ENCODE measurements around the gene MROH7.
"Not testable (repeated sequence)": the region's sequence is repeated elsewhere in the genome, so short reads cannot be mapped to it uniquely, and the experiment has no call there.

MROH7 gene

GRCh38 chr1:54610048-54610447, 31.5 kb upstream of the MROH7 start:
- no peak for DNase-seq (ENCODE audit: low read depth)

GRCh38 chr1:54610601-54611580, 30.7 kb upstream of the MROH7 start:
- DNase-seq (ENCODE audit: low read depth): no peak

DNA sequence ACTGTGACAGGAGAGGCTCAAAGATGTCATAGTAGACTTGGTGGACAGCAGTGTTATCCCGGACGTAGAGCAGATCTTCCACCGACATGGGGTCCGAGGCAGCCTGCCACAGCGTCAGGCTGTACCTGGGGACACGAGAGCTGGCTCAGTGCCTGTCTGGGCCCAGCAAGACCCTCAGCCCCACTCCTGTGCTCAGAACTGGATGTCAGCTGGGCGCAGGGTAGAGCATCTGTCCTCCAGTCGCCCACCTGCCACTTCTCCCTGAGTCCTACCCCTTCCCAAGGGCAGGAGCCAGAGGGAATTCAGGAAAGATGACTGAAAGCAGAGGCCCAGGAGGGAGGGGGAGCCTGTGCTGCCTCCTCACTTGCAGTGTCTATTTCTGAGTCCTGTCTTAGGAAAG, 30.0 kb upstream of the MROH7 start:
- DNase-seq (ENCODE audit: low read depth): no peak

DNA sequence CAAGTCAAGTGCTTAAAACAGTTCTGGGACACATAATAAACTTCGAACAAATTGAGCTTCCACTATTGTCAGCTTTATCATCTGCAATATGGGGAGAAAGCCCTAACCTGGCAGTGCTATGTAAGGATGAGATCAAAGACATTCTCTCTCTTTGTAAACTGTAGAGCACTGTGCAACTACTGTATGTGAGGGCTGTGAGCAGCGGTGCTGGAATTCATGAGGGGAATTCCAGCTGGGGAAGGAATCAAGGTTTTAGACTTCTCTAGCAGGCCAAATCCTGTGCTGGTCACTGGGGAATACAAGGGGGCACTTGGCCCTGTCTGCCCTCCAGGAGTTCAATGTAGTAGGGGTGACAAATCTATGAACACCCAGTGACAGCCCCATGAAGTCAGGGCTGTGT, 27.6 kb upstream of the MROH7 start:
- DNase-seq (ENCODE audit: low read depth): no peak

DNA sequence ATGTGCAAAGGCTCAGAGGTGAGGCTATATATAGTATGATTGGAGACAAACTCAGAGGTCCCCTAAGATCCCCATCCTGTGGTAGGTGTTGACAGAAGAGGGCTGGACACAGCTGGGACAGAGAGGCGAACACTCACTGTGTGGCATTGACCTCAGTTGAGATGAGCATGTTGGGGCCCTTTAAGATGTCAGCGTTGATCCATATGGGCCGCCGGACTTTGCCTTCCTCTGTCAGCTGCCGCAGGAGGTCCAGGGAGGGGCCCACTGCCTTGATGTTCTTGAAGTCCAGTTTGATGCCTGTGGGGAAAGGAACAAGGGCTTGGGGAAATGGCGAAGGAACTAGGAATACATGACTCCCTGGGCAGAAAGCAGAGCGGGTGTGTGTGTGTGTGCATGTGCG, 27.0 kb upstream of the MROH7 start:
- DNase-seq (ENCODE audit: low read depth): no peak

- DNase-seq (ENCODE audit: low read depth): no peak
Measured at GRCh38 chr1:54615531-54616279, 25.9 kb upstream of the MROH7 start.

- DNase-seq (ENCODE audit: low read depth): no peak
Measured at GRCh38 chr1:54619749-54620148, 21.8 kb upstream of the MROH7 start.

DNA sequence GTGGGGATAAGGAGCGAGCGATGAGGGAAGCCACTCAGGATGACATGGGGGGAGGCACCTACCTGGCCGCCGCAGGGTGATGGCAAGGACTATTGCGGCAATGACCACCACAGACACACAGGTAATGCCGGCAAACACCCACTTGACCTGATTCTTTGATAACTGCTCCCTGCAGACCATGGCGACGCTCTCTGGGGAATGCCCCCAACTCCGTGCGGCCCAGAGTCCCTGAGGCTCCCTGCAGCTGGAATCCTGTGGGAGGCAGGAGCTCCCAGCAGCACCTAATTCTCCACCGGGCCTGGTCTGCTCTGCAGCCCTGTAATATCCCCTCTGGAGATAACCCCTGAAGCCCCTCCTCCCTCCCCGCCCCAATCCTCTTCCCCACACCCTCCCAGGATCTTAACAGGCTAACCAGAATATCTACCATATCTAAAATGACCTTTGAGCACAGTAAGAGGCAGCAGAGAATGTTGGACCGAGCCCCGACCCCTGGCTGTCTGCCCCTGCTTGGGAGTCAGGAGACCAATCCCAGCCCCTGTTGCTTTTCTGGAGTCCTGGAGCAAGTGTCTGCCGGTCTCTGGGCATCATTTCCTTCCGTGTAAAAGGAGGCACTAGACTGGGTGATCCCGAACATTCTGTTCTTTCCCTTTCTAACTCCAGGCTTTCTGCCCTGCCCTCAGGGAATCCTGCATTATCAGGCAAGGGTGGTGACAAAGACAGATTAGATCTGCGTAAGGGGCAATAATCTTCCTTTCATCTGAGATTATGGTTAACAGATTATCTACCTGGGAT, 18.2 kb upstream of the MROH7 start, which contains the start of gene FAM151A:
Gene FAM151A (minus strand): TSS at position 310 of the 792 bp plus-strand sequence. CDS start 130 bp downstream, at position 180.
- no peak for DNase-seq (ENCODE audit: low read depth)

GRCh38 chr1:54624466-54625464, 16.8 kb upstream of the MROH7 start:
- DNase-seq (ENCODE audit: low read depth): no peak

DNA sequence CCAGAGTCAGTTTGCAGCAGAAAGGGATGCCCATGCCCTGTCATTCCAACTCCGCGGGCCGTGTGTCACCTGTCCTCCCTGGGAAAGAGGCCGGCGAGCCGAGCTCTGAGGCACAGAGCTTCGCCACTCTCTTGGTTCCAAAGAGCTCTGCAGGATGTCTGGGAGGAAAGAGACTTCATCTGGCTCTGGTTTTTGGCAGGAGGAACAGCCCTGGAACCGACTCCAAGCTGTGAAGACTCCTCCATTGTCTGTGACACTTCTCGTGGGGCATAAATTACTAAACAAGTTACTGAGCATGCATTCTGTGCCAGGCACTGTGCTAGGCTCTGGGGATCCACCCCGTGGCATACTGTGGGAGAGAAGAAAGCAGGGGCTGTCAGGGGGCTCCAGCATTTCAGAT, 14.4 kb upstream of the MROH7 start:
- DNase-seq (ENCODE audit: low read depth): no peak

DNA sequence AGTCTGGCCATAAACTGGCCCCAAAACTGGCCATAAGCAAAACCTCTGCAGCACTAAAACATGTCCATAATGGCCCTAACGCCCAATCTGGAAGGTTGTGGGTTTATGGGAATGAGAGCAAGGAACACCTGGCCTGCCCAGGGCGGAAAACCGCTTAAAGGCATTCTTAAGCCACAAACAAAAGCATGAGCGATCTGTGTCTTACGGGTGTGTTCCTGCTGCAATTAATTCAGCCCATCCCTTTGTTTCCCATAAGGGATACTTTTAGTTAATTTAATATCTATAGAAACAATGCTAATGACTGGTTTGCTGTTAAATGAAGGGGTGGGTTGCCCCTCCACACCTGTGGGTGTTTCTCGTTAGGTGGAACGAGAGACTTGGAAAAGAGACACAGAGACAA, 5.8 kb upstream of the MROH7 start:
- not testable (repeated sequence) for DNase-seq (ENCODE audit: low read depth)

DNA sequence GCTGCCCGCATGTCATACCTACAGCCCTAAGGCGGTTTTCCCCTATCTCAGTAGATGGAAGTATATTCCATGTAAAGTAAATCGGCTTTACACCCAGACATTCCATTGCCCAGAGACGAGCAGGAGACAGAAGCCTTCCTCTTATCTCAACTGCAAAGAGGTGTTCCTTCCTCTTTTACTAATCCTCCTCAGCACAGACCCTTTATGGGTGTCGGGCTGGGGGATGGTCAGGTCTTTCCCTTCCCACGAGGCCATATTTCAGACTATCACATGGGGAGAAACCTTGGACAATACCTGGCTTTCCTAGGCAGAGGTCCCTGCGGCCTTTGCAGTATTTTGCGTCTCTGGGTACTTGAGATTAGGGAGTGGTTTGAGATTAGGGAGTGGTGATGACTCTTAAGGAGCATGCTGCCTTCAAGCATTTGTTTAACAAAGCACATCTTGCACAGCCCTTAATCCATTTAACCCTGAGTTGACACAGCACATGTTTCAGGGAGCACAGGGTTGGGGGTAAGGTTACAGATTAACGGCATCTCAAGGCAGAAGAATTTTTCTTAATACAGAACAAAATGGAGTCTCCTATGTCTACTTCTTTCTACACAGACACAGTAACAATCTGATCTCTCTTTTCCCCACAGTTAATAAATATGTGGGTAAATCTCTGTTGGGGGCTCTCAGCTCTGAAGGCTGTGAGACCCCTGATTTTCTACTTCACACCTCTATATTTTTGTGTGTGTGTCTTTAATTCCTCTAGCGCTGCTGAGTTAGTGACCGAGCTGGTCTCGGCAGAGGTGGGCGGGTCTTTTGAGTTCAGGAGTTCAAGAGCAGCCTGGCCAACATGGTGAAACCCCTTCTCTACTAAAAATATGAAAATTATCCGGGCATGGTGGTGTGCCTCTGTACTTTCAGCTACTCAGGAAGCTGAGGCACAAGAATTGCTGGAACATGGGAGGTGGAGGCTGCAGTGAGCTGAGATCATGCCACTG, 4.8 kb upstream of the MROH7 start:
- not testable (repeated sequence) for DNase-seq (ENCODE audit: low read depth)

DNA sequence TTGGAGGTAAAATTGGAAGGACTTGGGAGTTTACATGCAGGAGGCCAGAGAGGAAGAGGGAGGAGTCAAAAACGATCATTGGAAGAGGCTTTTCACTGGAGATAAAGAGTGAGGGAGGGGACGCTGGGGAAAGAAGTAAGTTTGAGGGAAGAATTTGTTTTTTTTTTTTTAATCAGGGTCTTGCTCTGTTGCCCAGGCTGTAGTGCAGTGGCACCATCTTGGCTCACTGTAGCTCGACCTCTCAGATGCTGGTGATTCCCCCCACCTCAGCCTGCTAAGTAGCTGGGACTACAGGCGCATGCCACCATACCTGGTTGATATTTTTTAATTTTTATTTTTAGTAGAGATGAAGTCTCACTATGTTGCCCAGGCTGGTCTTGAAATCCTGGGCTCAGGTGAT, 1.2 kb upstream of the MROH7 start:
- no peak for DNase-seq (ENCODE audit: low read depth)

DNA sequence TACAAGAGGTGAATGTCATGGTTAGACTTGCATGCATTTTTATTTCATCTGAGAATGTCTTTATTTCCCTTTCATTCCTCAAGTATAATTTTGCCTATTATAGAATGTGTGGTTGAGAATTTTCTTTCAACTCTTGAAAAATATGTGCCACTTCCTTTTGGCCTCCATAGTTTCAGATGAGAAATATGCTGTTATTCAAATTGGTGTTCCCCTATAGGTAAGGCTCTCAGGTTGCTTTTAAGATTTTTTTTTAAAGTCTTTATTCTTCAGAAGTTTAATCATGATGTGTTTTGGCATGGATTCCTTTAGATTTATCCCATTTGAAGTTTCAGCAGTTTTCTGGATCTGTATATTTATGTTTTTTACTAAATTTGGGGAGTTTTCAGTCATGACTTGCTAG, 2.1 kb downstream of the MROH7 start:
- DNase-seq (ENCODE audit: low read depth): no peak

DNA sequence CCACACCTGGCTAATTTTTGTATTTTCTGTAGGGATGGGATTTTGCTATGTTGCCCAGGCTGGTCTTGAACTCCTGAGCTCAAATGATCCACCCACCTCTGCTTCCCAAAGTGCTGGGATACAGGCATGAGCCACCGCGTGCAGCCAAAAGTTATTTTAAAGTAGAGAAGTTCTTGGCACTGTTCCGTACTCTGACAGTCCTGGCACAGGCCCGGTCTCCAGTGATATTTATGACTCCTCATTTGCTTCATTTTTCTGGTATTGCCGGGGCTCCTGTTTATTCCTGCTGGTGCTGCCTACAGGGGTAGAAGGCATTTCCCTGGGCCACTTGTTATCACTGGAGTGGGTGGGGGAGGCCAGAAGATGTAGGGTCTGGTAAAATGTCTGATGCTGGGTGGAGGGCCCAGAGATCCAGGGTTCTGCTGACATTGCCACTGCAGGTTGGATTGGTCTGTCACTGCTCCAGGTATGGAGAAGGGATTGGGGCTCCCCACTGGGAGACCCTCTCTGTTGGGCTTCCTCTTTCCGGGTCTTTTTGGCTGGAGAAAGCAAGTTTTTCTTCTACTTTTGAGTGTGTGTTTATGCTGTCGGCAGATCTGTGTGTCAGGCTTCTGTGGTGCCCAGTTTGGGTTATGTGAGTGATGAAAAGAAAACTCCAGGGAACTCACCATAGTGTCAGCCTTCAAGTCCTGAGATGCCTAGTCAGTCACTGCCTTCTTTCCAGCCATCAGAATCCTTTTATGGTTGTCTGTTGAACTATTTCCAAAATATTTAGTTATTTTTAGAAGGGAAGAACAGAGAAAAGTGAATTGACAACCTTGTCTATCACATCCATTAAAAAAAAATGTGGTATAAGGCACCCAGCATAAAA, 4.5 kb downstream of the MROH7 start:
- DNase-seq (ENCODE audit: low read depth): no peak

DNA sequence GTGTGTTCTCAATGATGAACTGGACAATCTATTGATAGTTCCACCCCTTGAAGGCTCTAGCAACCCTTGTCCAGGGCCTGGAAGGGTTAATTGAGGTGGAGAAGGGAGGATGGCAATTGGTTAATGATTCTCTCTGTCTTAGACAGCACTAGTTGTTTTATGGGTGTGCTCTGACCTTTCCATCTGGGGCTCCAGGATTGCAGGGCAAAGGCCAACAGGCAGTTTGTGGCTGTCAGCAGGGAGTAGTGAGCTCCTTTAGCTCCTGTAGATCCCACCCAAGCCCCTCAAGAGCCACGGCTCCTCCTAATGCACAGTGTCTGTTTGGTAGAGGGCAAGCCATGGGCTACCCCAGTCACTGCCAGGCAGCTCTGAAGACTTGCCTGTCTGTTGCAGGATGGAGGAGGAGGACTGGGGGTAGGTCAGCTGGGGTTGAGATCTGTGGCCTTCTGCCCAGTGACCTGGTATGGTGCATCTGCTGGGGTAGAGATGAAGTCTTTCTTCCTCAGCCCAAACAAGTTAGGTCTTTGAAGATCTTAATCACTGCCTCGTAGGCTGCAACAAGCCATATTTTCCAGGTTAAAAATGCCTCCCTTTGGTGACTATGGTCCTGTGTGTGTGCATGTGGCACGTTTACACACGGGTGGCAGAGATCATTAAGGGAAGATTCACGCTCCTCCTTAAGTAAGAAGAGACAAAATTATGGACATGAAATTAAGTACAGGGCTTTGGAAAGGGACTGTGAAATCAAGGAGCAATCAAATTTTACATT, 7.7 kb downstream of the MROH7 start:
- DNase-seq (ENCODE audit: low read depth): no peak

DNA sequence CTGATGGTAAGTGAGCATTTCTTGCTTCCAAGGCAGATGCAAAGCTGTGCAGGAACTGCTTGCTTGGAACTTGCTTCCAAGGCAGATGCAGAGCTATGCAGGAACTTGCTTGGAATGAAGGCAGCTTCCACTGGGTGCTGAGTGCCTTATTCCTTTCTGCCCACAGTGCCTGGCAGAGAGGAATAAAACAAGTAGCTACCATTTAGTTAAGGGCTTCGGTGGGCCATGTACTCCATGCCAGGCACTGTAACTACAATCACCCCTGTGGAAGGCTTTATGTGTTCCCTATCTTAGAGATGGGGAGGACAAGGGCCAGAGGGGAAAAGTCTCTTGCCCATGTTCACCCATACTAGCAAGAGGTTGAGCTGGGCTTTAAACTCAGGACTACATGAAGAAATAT, 8.3 kb downstream of the MROH7 start:
- no peak for DNase-seq (ENCODE audit: low read depth)

- no peak for DNase-seq (ENCODE audit: low read depth)
Measured at GRCh38 chr1:54650417-54650816, 8.8 kb downstream of the MROH7 start.

Measured in activated T-helper 1 cell treated with Interleukin-2 at 50 U/mL for 16 hours (primary cell).